PFSK-1 (cell line): ENCODE measurements around the gene CD82.

Experiments
- POLR2AphosphoS5 ChIP-seq: IDR thresholded peaks from 2 replicates; pipeline ENCODE4 v1.6.1; 2012; ENCODE audit warnings: low read depth, mild to moderate bottlenecking, control low read depth, low read length, moderate library complexity
- REST ChIP-seq, 2 experiments: IDR thresholded peaks; 2 replicates each; pipeline versions ENCODE4 v1.6.1 to v1.8.0; 2011 to 2012; ENCODE audit warnings: low read depth in 2 of 2, low read length in 2 of 2, control low read depth in 1 of 2, inconsistent platforms in 1 of 2, mild to moderate bottlenecking in 1 of 2, moderate library complexity in 1 of 2; ENCODE audit not compliant: insufficient read depth in 1 of 2
- SIN3A ChIP-seq: IDR thresholded peaks from 2 replicates; pipeline ENCODE4 v1.6.1; 2012; ENCODE audit warnings: mild to moderate bottlenecking, low read length, moderate library complexity, borderline replicate concordance; ENCODE audit not compliant: insufficient read depth

- TF ChIP-seq POLR2AphosphoS5 (no peak), REST (IDR thresholded peaks at IDR 0.05; ENCODE audit: insufficient read depth in 1 of 2, low read depth in 2 of 2, low read length in 2 of 2) (no peak), SIN3A (no peak)
Measured at GRCh38 chr11:44570411-44571155, 5.1 kb downstream of the CD82 start.
